Stimulated activated CD4-positive, alpha-beta T cell treated with anti-CD3 and anti-CD28 coated beads, Interleukin-4, amount 100 ng/mL, for 48 hours (primary cell): ENCODE measurements around the gene TBC1D10B.

ENCODE experiments used
- DNase-seq, 2 donors: peaks; one replicate each; pipeline ENCODE4 v3.0.0-alpha.2; 2020; ENCODE audit warnings: low read depth in 2 of 2

TBC1D10B gene

GRCh38 chr16:30370456-30371247 is at the start of gene TBC1D10B:
Gene TBC1D10B, minus strand, starts transcription at chr16:30370494. Its CDS starts 311 bp downstream, at chr16:30370183.
- DNase-seq, result peak; percentile 96 to 98

GRCh38 chr16:30418350-30419181 is 48.3 kb upstream of the TBC1D10B start:
- no peak for DNase-seq

DNA sequence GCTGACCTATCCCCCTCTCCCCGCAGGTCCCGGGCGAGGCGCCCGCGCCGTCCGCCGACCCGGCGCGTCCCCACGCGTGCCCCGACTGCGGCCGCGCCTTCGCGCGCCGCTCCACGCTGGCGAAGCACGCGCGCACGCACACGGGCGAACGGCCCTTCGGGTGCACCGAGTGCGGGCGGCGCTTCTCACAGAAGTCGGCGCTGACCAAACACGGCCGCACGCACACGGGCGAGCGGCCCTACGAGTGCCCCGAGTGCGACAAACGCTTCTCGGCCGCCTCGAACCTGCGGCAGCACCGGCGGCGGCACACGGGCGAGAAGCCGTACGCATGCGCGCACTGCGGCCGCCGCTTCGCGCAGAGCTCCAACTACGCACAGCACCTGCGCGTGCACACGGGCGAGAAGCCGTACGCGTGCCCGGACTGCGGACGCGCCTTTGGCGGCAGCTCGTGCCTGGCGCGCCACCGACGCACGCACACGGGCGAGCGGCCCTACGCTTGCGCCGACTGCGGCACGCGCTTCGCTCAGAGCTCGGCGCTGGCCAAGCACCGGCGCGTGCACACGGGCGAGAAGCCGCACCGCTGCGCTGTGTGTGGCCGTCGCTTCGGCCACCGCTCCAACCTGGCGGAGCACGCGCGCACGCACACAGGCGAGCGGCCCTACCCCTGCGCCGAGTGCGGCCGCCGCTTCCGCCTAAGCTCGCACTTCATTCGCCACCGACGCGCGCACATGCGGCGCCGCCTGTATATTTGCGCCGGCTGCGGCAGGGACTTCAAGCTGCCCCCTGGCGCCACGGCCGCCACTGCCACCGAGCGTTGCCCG is 47.4 kb upstream of the TBC1D10B start:
- peak; percentile 81 to 84 for DNase-seq

- no peak for DNase-seq
Measured at GRCh38 chr16:30416624-30417528, 46.6 kb upstream of the TBC1D10B start.

- DNase-seq, result no peak
Measured at GRCh38 chr16:30416047-30416603, 45.8 kb upstream of the TBC1D10B start.

DNA sequence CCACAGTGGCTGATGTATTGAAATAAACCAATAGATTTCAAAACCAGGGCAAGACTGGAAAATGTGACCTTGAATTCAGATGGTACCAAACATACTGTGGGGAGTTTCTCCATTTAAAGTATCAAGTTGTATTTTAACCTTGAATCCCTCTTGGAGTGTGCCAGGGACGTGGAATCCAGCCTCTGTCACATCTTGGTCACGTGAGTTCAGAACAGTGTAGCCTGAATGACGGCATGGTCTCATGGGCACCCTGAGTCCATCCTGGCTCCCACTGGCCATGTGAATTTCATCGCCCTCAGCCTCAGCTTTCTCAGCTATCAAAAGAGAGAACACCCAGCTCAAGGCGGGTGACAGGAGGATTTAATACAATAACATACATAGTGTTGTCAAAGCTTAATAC is 43.9 kb upstream of the TBC1D10B start:
- no peak for DNase-seq

DNA sequence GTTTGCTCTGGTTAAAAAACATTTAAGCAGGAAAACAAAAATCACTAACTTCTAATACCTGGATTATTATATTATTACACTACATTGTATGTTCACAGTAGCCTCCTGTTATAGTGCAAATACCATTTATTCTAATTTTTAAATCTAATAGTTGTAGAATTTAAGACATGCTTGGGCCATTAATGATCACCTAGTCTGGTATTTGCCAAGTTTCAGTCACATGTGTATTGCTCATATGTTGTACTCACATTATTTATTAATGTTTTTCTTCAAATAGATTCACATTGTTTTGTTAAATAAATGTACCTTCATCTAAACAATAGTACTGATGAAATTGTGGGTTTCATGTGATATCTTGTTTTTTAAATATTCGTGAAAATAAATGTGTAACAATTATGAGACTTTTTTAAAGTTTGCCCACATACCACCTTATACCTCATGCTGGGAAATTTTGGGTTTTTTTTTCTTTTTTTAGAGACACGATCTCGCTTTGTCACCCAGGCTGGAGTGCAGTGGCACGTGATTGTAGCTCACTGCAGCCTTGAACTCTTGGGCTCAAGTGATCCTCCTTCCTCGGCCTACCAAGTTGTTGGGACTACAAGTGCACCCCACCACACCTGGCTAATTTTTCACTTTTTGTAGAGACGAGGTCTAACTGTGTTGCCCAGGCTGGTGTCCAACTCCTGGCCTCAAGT is 43.0 kb upstream of the TBC1D10B start:
- no peak for DNase-seq

DNA sequence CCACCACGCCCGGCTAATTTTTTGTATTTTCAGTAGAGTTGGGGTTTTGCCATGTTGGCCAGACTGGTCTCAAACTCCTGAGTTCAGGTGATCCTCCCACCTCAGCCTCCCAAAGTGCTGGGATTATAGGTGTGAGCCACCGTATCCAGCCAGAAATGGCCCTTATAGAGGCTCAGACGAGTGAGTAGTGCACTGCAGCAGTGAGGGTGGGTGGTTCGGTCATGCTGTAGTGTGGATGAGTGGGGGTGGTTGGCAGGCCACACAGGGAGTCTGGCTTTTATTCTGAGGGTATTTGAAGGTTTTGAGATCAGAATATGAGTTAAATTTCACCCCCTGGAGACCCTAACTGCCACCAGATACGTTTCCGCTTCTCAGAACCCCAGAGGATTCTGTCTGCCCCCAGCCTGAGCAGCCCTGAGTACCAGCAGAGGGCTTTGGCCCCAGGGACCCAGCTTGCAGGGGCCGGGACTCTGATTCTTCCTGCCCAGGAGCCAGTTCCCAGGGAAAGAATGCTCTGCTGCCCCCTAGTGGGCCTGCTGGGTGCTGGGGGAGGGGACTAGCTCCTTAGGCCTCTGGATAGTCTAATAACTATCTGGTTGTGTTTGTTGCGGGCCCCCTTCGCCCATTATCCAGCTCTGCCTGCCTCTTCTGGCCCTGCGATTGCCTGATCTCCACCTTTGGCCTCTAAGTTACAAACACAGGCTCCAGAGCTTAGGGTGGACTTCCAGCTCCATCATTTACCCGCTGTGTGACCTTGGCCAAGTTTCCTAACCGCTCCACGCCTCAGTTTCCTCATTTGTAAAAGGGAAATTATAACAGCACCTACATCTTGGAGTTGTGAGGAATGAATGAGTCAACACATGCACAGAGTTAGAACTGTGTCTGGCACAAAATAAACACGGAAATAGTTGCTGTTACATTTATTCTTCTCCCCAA is 39.1 kb upstream of the TBC1D10B start:
- DNase-seq, result peak; percentile 88 to 96

- no peak for DNase-seq
Measured at GRCh38 chr16:30407804-30408534, 37.7 kb upstream of the TBC1D10B start.

DNA sequence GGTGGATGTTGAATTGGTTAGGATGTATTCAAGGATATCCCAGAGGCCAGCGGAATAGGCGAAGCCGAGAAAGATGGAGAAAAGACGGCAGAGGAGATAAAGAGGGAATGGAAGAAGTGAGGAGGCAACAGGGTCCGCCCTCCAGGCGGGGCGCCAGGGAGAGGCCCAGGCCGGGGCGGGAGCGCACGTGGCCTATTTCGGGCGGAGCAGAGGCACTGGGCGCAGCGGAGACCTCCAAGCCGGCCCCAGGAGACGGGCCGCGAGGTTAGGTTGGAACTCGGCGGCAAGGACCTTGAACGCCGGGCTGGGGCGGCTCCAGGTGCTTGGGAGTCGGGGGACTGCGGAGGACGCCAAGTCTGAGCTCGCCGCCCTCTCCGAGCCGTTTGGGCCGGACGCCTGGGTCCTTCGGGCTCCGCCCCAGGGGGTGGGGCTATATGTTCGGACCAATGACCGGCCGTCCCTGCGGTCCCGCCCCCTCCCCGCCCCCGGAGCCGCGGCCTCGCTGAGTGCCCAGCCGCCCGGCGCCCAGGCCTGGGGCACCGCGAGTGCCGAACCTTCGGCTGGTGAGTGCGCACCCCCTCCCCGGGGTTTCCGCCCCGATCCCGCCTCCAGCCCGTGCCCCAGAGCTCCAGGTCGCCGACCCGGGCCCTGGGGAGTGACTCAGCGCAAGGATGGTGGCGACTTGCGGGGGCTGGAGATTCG is 37.0 kb upstream of the TBC1D10B start, which contains the start of gene ZNF771:
Gene ZNF771, plus strand, starts transcription at position 505 of the 702 bp plus-strand sequence. CDS start 448 bp downstream, outside the sequence.
- peak; percentile 92 to 96 for DNase-seq

DNA sequence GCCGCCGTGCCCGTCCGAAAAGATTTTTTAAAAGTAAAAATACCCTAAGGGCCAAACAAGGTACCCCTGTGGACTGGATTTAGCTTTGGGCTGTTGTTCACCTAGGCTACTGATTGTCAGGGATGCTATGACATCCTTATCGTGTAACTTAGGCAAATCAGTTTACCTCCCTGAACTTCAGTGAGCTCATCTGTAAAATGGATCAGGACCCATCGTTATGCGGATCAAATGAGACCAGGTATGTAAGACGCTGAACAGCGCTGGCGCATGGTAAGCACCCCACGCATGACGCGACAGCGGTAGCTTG is 36.5 kb upstream of the TBC1D10B start:
- DNase-seq, result no peak

- no peak for DNase-seq
Measured at GRCh38 chr16:30401768-30402425, 31.6 kb upstream of the TBC1D10B start.

GRCh38 chr16:30399435-30400186 is 29.3 kb upstream of the TBC1D10B start:
- no peak for DNase-seq

DNA sequence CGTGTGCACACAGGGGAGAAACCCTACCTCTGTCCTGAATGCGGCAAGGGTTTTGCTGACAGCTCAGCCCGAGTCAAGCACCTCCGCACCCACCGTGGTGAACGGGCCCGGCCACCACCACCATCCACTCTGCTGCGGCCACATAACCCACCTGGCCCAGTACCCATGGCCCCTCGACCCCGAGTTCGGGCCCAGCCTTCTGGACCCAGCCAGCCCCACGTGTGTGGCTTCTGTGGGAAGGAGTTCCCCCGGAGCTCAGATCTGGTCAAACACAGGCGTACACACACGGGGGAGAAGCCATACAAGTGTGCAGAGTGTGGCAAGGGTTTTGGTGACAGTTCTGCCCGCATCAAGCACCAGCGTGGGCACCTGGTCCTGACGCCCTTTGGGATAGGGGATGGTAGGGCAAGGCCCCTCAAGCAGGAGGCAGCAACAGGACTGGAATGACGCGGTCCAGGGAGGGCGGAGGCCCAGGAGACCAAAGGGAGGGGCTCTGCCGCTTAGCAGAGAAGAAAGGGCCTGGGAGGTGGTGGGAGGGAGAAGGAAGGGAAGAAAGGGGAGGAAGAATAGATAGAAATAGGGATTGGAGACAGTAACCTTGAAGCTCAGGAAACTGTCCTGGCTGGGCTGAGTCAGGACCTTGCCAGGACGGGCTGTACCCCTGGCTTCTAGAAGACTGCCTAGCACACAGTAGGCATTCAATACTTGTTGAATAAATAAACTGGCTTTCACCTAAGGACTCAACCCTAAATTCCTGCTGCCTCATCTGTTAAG is 28.6 kb upstream of the TBC1D10B start:
- DNase-seq, result no peak
